Uterus (tissue), 2 donors: ENCODE data around the gene TXNDC11.

Experiments
- POLR2A ChIP-seq, 2 donors: fragments of 450-650 bp; IDR thresholded peaks; one replicate each; pipeline ENCODE4 v1.6.1; 2016; ENCODE audit warnings: antibody characterized with exemption in 2 of 2, mild to moderate bottlenecking in 1 of 2, moderate library complexity in 1 of 2
- TF ChIP-seq, protein P1 (sequence below), 4 experiments: fragments of 200-600 bp in 2 of 4; fragments of 450-650 bp in 2 of 4; sonication (generic) in 2 of 4; IDR thresholded peaks; one replicate each; pipeline ENCODE4 v1.5.1; 2016 to 2019; ENCODE audit warnings: antibody characterized with exemption in 4 of 4, mild to moderate bottlenecking in 2 of 4, moderate library complexity in 1 of 4

- TF ChIP-seq, protein P1, sequence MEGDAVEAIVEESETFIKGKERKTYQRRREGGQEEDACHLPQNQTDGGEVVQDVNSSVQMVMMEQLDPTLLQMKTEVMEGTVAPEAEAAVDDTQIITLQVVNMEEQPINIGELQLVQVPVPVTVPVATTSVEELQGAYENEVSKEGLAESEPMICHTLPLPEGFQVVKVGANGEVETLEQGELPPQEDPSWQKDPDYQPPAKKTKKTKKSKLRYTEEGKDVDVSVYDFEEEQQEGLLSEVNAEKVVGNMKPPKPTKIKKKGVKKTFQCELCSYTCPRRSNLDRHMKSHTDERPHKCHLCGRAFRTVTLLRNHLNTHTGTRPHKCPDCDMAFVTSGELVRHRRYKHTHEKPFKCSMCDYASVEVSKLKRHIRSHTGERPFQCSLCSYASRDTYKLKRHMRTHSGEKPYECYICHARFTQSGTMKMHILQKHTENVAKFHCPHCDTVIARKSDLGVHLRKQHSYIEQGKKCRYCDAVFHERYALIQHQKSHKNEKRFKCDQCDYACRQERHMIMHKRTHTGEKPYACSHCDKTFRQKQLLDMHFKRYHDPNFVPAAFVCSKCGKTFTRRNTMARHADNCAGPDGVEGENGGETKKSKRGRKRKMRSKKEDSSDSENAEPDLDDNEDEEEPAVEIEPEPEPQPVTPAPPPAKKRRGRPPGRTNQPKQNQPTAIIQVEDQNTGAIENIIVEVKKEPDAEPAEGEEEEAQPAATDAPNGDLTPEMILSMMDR (IDR thresholded peaks at IDR 0.05): no peak
- TF ChIP-seq POLR2A (IDR thresholded peaks at IDR 0.05): no peak
Measured at GRCh38 chr16:11657556-11657955, 85.1 kb downstream of the TXNDC11 start.
